ENCODE results near the gene FAAP100.

Gene FAAP100

DNA sequence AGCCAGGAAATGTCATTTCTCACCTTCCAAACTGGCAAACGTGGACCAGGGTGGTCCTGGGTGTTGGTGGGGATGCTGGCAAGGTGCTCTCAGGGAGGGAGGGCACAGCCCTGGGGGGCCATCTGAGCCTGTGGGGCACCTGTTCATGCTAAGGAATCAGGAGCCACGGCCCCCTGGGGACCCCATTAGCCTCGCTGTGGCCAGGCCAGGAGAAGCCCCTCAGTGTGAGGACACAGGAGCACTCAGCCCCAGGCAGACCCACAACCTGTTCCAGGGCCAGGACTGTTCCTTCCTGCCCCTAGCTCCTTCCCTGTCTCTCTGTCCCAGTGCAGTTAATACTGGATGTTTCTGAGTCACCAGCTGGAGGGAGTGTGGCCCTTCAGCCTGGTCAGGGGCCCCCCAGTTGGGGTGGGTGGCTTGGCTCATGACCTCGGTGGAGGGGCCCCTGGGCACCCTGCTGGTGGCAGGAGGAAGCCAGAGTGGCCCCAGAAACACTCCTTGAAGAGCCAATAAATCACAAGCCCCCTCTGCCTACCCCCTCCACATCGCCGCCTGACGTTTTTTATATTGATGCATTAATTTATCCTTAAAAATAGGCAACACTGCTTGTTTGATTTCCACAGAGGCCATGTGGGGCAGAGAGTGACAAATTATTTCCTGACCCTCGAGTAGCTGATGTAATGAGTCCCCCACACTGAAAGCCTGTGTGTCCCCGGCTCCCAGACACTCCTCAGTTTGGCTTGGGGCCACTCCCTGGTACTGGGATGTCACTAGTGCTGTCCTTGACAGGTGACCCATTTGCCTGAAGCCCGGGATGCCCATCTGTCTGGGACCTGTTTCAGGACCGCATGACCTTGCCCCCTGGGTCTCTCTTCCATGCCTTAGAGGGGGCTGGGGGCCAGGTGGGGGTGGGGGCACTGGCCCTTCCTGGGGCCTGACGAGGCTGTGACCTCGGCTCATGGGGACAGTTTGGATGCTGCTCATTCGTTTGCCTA lies 61.9 kb downstream of the FAAP100 start:
- DNase-seq (ENCODE audit: extremely low spot score), result no peak
- ChIA-PET CTCF (interaction anchor here (0.9 kb wide), 1 partner anchor 237 kb away, joined by 3 read pairs; no protein-coding TSS in a partner anchor), POLR2A (interaction anchor here (1.0 to 1.4 kb wide), 2 partner anchors 19 to 22 kb away, joined by 3 to 7 read pairs; partner anchors contain the start of gene ACTG1)
- TF ChIP-seq, protein P1, sequence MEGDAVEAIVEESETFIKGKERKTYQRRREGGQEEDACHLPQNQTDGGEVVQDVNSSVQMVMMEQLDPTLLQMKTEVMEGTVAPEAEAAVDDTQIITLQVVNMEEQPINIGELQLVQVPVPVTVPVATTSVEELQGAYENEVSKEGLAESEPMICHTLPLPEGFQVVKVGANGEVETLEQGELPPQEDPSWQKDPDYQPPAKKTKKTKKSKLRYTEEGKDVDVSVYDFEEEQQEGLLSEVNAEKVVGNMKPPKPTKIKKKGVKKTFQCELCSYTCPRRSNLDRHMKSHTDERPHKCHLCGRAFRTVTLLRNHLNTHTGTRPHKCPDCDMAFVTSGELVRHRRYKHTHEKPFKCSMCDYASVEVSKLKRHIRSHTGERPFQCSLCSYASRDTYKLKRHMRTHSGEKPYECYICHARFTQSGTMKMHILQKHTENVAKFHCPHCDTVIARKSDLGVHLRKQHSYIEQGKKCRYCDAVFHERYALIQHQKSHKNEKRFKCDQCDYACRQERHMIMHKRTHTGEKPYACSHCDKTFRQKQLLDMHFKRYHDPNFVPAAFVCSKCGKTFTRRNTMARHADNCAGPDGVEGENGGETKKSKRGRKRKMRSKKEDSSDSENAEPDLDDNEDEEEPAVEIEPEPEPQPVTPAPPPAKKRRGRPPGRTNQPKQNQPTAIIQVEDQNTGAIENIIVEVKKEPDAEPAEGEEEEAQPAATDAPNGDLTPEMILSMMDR (IDR thresholded peaks at IDR 0.05; ENCODE audit: control extremely low read depth, extremely low read depth, low read depth, missing control alignments), result no peak

Measured in GM10248 (cell line).